Fibroblast of lung (primary cell): Measurements from ENCODE around the gene CMIP. TPM values are rescaled to one million over a fixed set of nuclear protein-coding genes. Genes with fewer than 3 reads are reported as not detected.

Experiments
- DNase-seq, 2 donors: peaks; one replicate each; pipeline versions ENCODE4 v3.0.0 to v3.0.0-alpha.2; 2010; ENCODE audit warnings: low read depth in 2 of 2
- H2AFZ ChIP-seq: 2 replicates; pipeline ENCODE4 v1.5.1; 2012; ENCODE audit warnings: low read length, control low read depth, inconsistent platforms
- H3K27ac ChIP-seq: 2 replicates; pipeline ENCODE4 v1.5.1; 2011; ENCODE audit warnings: low read length, control low read depth; ENCODE audit not compliant: insufficient read depth
- H3K27me3 ChIP-seq: 2 replicates; pipeline ENCODE4 v1.5.1; 2011; ENCODE audit warnings: mild to moderate bottlenecking, low read length; ENCODE audit not compliant: control insufficient read depth, insufficient read depth
- H3K36me3 ChIP-seq: 2 replicates; pipeline ENCODE4 v1.5.1; 2011; ENCODE audit warnings: low read length; ENCODE audit not compliant: control insufficient read depth, insufficient read depth
- H3K4me1 ChIP-seq: 2 replicates; pipeline ENCODE4 v1.5.1; 2011; ENCODE audit warnings: low read length; ENCODE audit not compliant: control insufficient read depth, insufficient read depth; ENCODE audit errors: extremely low read depth
- H3K4me2 ChIP-seq: 2 replicates; pipeline ENCODE4 v1.5.1; 2011; ENCODE audit warnings: low read length, control low read depth; ENCODE audit not compliant: insufficient read depth; ENCODE audit errors: extremely low read depth
- H3K4me3 ChIP-seq, 4 experiments: fragments of 200-600 bp in 1 of 4; sonication (generic) in 1 of 4; replicated peaks in 1 of 4; 2 replicates each; pipeline ENCODE4 v1.5.1; 2011 to 2016; ENCODE audit warnings: low read length in 4 of 4, low read depth in 3 of 4, mild to moderate bottlenecking in 3 of 4, control low read depth in 2 of 4, inconsistent platforms in 1 of 4, mixed read lengths in 1 of 4; ENCODE audit not compliant: insufficient read depth in 1 of 4; ENCODE audit errors: control extremely low read depth in 1 of 4
- H3K79me2 ChIP-seq: 2 replicates; pipeline ENCODE4 v1.5.1; 2012; ENCODE audit warnings: mild to moderate bottlenecking, low read length, inconsistent platforms; ENCODE audit not compliant: control insufficient read depth, insufficient read depth
- H3K9ac ChIP-seq: 2 replicates; pipeline ENCODE4 v1.5.1; 2011; ENCODE audit warnings: mild to moderate bottlenecking, low read length, control low read depth; ENCODE audit not compliant: insufficient read depth
- H3K9me3 ChIP-seq: 2 replicates; pipeline ENCODE4 v1.5.1; 2012; ENCODE audit warnings: low read depth, low read length; ENCODE audit not compliant: control insufficient read depth, insufficient read depth
- H4K20me1 ChIP-seq: 2 replicates; pipeline ENCODE4 v1.5.1; 2011; ENCODE audit warnings: low read length; ENCODE audit not compliant: control insufficient read depth, insufficient read depth; ENCODE audit errors: extremely low read depth
- EZH2 ChIP-seq: IDR thresholded peaks from 2 replicates; pipeline ENCODE4 v1.5.1; 2012; ENCODE audit warnings: low read length, control low read depth, mild to moderate bottlenecking; ENCODE audit errors: missing control alignments
- polyA plus RNA-seq, 2 donors: library from polyadenylated mRNA; depleted of rRNA in 1 of 2; stranded (reverse) in 1 of 2; unstranded in 1 of 2; fragments of >200 nt; gene quantifications; 2 replicates each; pipeline ENCODE4 v1.2.1, GENCODE V29; 2011 to 2012; ENCODE audit warnings: missing spikeins in 1 of 2
- total RNA-seq: library from RNA; depleted of rRNA; stranded (reverse); fragments of >200 nt; gene quantifications from 2 replicates; pipeline ENCODE4 v1.2.1, GENCODE V29; 2014
- TF ChIP-seq, protein P1 (sequence below), 2 donors: IDR thresholded peaks in 1 of 2; conservative IDR thresholded peaks in 1 of 2; 1 replicate in 1 of 2; 2 replicates in 1 of 2; pipeline ENCODE4 v1.5.1; 2011 to 2012; ENCODE audit warnings: low read length in 2 of 2, control low read depth in 1 of 2, inconsistent platforms in 1 of 2, low read depth in 1 of 2, mild to moderate bottlenecking in 1 of 2

The CMIP gene
- total and polyA plus RNA-seq, 2 donors (not counting 1 experiment from before 2014, with no cell fraction given): 1.9 to 5.1 TPM

DNA sequence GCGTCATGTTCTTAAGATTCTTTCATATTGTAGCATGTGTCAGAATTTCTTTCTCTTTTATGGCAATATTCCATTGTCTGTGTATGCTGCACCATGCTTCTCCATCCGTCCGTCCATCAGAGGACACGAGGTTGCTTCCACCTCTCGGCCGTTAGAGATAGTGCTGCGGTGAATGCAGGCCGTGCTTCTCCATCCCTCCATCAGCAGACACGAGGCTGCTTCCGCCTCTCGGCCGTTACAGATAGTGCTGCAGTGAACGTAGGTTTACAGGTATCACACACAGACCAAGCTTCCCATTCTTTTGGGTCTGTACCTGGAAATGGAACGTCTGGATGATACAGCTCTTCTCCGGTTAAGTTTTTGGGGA lies 113.5 kb downstream of the CMIP start:
- H3K4me1 ChIP-seq: peaks cover 3% of the 10 kb centered on the region
- H3K4me3 ChIP-seq: no peak overlapping the region
- H3K79me2 ChIP-seq: no peaks in the 10 kb centered on the region
- H3K36me3 ChIP-seq: no peaks in the 10 kb centered on the region
- H3K4me2 ChIP-seq: no peak overlapping the region
- H3K9me3 ChIP-seq: no peaks in the 10 kb centered on the region
- H4K20me1 ChIP-seq: no peaks in the 10 kb centered on the region
- no peak for DNase-seq
- no peaks in the 10 kb centered on the region for H3K27me3 ChIP-seq
- H3K9ac ChIP-seq: no peak overlapping the region
- no peak overlapping the region for H3K27ac ChIP-seq
- no peak overlapping the region for H2AFZ ChIP-seq
- TF ChIP-seq EZH2: no peak

DNA sequence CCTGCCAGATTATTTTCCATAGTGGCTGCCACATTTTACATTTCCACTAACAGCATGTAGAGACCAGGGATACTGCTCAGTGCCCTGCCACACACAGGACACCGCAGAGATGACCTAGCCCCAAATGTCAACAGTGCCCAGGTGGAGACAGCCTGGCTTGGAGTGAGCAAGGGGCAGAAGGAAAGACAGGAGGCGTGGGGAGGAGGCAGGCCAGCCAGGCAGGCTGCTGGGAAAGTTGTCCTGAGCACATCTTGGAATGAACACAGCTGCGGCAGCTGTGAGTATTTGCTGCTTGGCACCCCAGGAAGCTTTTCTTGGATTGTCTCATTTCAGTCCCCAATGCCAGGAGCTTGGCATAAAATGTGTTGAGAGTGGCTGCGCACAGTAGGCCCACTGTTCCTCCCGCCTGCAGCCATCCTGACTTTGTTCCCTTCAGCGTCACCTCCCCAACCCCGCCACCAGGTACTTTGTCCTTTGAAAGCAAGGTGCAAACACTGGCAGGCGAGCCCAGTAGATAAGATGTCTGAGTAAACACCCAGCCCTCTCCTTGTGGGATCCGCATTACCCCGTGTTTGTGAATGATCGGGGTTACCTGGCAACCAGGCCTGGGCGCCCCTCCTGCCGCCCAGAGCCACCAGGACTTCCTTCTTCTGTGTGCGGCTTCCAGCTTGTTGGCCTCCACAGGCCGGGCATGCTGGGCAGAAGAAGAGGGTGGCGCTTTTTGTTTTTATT lies 114.0 kb downstream of the CMIP start:
- no peaks in the 10 kb centered on the region for H4K20me1 ChIP-seq

DNA sequence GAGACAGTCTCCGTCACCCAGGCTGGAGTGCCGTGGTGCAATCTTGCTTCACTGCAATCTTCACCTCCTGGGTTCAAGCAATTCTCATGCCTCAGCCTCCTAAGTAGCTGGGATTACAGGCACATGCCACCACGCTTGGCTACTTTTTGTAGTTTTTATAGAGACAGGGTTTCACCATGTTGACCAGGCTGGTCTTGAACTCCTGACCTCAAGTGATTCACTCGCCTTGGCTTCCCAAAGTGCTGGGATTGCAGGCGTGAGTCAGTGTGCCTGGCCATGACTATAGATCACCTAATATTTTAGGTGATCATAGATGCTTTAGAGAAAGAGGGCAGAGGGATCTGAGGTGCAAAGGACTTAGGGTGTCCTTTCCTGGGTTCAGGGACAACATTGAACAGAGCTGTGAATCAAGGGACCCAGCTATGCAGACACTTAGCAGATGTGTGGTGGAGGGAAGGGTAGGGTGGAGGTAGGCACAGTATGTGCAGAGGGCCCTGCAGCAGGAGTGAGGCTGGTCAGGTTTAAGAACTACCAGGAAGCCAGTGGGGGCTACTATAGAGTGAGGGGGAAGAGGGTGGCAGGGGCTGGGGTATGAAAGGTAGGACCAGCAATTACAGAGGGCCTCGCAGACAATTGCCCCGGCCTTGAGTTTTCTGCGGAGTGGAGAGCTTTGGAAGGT lies 116.5 kb downstream of the CMIP start:
- H3K27ac ChIP-seq: no peak overlapping the region
- H3K27me3 ChIP-seq: no peaks in the 10 kb centered on the region
- no peaks in the 10 kb centered on the region for H3K36me3 ChIP-seq
- H3K4me1 ChIP-seq: peaks cover 3% of the 10 kb centered on the region
- TF ChIP-seq EZH2: no peak
- TF ChIP-seq, protein P1, sequence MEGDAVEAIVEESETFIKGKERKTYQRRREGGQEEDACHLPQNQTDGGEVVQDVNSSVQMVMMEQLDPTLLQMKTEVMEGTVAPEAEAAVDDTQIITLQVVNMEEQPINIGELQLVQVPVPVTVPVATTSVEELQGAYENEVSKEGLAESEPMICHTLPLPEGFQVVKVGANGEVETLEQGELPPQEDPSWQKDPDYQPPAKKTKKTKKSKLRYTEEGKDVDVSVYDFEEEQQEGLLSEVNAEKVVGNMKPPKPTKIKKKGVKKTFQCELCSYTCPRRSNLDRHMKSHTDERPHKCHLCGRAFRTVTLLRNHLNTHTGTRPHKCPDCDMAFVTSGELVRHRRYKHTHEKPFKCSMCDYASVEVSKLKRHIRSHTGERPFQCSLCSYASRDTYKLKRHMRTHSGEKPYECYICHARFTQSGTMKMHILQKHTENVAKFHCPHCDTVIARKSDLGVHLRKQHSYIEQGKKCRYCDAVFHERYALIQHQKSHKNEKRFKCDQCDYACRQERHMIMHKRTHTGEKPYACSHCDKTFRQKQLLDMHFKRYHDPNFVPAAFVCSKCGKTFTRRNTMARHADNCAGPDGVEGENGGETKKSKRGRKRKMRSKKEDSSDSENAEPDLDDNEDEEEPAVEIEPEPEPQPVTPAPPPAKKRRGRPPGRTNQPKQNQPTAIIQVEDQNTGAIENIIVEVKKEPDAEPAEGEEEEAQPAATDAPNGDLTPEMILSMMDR (conservative IDR thresholded peaks at IDR 0.05 in 1 of 2, IDR thresholded peaks at IDR 0.05 in 1 of 2; ENCODE audit: low read depth in 1 of 2, low read length in 2 of 2): no peak
- no peaks in the 10 kb centered on the region for H3K9me3 ChIP-seq
- H2AFZ ChIP-seq: no peak overlapping the region
- H3K4me3 ChIP-seq: no peak overlapping the region
- no peak overlapping the region for H3K9ac ChIP-seq
- no peaks in the 10 kb centered on the region for H4K20me1 ChIP-seq
- no peak overlapping the region for H3K4me2 ChIP-seq
- DNase-seq: peak; percentile 33 to 55
- no peaks in the 10 kb centered on the region for H3K79me2 ChIP-seq

More for the DNA sequence above, 114.0 kb downstream of the CMIP start:
- H3K27ac ChIP-seq: no peak overlapping the region
- no peak overlapping the region for H2AFZ ChIP-seq
- peaks cover 3% of the 10 kb centered on the region for H3K4me1 ChIP-seq
- no peak overlapping the region for H3K4me3 ChIP-seq
- H3K36me3 ChIP-seq: no peaks in the 10 kb centered on the region
- H3K27me3 ChIP-seq: no peaks in the 10 kb centered on the region
- TF ChIP-seq, protein P1 (conservative IDR thresholded peaks at IDR 0.05 in 1 of 2, IDR thresholded peaks at IDR 0.05 in 1 of 2; ENCODE audit: low read depth in 1 of 2, low read length in 2 of 2): no peak
- no peak for TF ChIP-seq EZH2
- no peak overlapping the region for H3K9ac ChIP-seq
- no peaks in the 10 kb centered on the region for H3K9me3 ChIP-seq
- no peak overlapping the region for H3K4me2 ChIP-seq
- H3K79me2 ChIP-seq: no peaks in the 10 kb centered on the region
- no peak for DNase-seq
